ENCODE results near the gene GABBR2.

DNA sequence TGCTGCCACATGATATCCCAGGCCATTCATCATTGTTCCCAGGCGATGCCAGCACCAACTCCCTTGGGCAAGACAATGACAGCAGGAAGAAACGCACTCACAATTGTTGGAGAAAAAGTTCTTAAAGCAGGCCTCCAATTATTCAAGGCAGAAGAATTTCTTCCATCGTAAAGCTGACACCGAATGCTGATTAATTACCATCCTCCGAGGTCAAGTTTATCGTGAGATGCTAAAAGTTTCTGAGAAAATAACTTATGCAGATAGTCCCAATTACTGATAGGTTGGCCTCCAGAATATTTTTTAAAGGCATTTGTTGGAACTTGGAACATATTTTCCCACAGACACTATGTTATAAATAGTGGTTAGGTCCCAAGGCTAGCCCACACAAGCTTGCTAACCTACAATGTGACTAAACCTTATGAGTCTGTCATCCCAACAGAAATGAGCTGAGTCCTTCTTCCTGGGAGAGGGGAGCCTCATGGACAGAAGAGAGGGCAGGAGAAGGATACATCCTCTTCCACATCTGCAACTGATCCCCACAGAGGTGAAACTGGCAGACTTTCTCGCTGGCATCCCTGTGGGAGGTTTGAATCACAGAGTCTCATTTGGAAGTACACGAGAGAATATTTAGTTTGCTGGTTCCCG is 250.9 kb downstream of the GABBR2 start:
- no peak for TF ChIP-seq POLR2A (conservative IDR thresholded peaks at IDR 0.05)
- TF ChIP-seq, protein P1, sequence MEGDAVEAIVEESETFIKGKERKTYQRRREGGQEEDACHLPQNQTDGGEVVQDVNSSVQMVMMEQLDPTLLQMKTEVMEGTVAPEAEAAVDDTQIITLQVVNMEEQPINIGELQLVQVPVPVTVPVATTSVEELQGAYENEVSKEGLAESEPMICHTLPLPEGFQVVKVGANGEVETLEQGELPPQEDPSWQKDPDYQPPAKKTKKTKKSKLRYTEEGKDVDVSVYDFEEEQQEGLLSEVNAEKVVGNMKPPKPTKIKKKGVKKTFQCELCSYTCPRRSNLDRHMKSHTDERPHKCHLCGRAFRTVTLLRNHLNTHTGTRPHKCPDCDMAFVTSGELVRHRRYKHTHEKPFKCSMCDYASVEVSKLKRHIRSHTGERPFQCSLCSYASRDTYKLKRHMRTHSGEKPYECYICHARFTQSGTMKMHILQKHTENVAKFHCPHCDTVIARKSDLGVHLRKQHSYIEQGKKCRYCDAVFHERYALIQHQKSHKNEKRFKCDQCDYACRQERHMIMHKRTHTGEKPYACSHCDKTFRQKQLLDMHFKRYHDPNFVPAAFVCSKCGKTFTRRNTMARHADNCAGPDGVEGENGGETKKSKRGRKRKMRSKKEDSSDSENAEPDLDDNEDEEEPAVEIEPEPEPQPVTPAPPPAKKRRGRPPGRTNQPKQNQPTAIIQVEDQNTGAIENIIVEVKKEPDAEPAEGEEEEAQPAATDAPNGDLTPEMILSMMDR (IDR thresholded peaks at IDR 0.05 in 2 of 3, conservative IDR thresholded peaks at IDR 0.05 in 1 of 3; ENCODE audit: insufficient read depth in 2 of 3, low read depth in 1 of 3, low read length in 3 of 3) = no peak
- no peak for TF ChIP-seq MAZ (CRISPR knock-in tag; conservative IDR thresholded peaks at IDR 0.05 in 1 of 2, IDR thresholded peaks at IDR 0.05 in 1 of 2)
- TF ChIP-seq, protein P2, sequence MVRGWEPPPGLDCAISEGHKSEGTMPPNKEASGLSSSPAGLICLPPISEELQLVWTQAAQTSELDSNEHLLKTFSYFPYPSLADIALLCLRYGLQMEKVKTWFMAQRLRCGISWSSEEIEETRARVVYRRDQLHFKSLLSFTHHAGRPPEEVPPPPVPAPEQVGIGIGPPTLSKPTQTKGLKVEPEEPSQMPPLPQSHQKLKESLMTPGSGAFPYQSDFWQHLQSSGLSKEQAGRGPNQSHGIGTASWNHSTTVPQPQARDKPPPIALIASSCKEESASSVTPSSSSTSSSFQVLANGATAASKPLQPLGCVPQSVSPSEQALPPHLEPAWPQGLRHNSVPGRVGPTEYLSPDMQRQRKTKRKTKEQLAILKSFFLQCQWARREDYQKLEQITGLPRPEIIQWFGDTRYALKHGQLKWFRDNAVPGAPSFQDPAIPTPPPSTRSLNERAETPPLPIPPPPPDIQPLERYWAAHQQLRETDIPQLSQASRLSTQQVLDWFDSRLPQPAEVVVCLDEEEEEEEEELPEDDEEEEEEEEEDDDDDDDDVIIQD (CRISPR knock-in tag; IDR thresholded peaks at IDR 0.05) = no peak
- no peak for TF ChIP-seq CREB1 (IDR thresholded peaks at IDR 0.05)
- TF ChIP-seq CREB1 (CRISPR knock-in tag; IDR thresholded peaks at IDR 0.05) = no peak
- no peak for TF ChIP-seq EP300 (IDR thresholded peaks at IDR 0.05; ENCODE audit: low read length)
- no peak for TF ChIP-seq SIX5 (IDR thresholded peaks at IDR 0.05; ENCODE audit: borderline replicate concordance in 1 of 2, insufficient read depth in 1 of 2, low read depth in 1 of 2, low read length in 2 of 2)
- TF ChIP-seq EZH2 (IDR thresholded peaks at IDR 0.05; ENCODE audit: borderline replicate concordance, low read depth, low read length) = no peak

Data from K562 (cell line).